GM19468 (cell line): ENCODE results near the gene VAMP4.
"Not testable (repeated sequence)": the region's sequence is repeated elsewhere in the genome, so short reads cannot be mapped to it uniquely, and the experiment has no call there.

Source experiments
- ATAC-seq: cut with Tn5 transposase; IDR thresholded peaks from one replicate; pipeline ENCODE4 v1.9.1; 2021; ENCODE audit warnings: mild to moderate bottlenecking, moderate library complexity, moderate number of reproducible peaks; ENCODE audit not compliant: unreplicated experiment; ENCODE audit errors: extremely low read depth

VAMP4 gene

GRCh38 chr1:171753685-171754352, 12.0 kb upstream of the VAMP4 start:
- no peak for ATAC-seq

- ATAC-seq: no peak
These were observed 11.3 kb upstream of the VAMP4 start for GRCh38 chr1:171753182-171753581.

DNA sequence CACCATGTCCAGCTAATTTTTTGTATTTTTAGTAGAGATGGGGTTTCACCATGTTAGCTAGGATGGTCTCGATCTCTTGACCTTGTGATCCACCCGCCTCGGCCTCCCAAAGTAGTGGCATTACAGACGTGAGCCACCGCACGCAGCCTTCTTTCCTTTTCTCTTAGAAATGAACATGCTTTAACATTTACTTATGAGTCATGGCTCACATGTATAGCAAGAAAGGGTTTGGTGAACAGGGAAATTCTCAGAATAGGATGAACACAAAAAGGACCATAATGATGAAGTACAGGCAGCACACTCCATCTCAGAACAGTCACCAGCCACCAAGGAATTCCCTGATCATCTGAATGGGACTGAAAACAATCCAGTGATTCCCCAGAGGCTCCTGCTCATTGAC, 9.4 kb upstream of the VAMP4 start:
- no peak for ATAC-seq

DNA sequence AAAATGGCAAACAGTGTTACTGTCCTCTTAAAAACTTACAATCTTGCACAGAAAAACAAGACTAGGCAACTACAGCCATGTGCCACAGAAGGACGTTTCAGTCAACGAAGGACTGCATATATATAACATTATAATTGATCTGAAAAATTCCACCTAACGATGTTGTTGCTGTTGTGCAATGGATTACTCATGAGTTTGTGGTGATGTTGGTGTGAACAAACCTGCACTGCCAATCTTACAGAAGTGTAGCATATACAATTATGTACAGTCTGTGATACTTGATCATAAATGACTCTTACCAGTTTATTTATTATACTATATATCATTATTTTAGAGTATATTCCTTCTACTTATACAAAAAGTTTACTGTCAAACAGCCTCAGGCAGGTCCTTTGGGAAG, 6.8 kb upstream of the VAMP4 start:
- ATAC-seq: no peak

GRCh38 chr1:171744986-171745385, 3.1 kb upstream of the VAMP4 start:
- no peak for ATAC-seq

DNA sequence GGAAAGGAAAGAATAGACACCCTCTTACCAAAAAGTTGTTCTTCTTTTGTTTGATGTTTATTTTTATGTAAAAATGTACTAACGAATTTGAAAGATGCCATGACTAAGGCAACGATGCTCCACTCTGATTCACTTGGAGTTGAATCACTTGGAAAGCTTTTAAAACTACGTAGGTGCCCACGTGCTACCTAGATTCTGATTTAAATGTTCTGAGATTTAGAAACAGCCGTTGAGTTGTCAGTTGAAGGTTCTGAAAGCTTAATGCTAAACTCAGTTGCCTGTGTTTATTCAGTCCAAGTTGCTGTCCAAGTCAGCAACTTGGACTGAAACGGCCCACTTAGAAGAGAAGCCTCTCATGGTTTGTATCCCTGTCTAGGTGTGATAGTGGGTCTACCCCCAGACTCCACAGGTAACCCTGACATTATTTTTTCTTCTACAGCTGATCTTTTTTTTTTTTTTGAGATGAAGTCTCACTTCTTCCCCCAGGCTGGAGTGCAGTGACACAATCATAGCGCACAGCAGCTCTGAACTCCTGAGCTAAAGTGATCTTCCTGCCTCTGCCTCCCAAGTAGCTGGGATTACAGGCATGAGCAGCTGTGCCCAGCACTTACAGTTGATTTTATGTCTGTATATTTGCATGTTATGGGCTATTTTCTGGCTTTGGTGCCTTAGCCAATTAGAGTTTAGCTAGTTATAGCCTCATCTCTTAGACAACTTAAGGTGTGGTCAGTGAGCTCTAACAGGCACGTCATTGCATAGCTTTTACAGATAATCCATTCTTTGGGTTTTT, 1.4 kb upstream of the VAMP4 start:
- no peak for ATAC-seq

DNA sequence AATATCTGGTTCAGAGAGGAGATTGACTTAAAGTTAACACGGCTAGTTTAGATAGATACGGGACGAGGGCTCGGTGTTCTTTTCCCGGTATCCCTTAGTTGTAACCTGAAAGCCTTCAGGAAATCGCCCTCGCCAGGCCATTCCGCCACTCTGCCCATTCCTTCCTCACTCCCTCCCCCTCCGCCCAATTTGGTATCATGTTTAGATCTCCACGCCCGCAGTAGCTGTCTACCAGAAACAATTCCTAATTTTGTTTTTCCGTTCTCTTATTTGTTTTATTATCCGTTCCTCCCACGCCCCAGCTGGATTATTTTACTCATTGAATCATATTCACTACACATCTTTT, 685 bp upstream of the VAMP4 start:
- ATAC-seq: no peak

GRCh38 chr1:171740987-171741871, 636 bp downstream of the VAMP4 start:
- ATAC-seq: no peak

- ATAC-seq: no peak
These were observed 1.5 kb downstream of the VAMP4 start for GRCh38 chr1:171740356-171740863.

DNA sequence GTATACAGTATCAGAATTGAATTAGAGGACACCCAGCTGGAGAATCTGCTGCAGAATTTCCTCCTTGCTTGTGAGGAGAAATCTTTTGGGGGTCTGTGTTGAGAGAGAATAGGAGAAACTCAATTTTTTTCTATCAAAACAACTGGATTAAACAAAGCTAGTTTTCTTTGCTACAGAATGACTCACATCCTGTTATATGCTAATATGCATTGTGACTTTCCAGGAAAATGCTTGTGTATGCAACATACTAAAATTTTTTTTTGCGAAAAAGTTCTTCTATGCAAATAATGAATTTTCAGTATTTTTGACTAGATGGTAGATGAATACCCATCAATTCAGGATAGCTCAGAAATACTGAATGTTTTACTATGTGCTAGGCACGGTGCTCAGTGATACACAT, 2.2 kb downstream of the VAMP4 start:
- ATAC-seq: no peak

DNA sequence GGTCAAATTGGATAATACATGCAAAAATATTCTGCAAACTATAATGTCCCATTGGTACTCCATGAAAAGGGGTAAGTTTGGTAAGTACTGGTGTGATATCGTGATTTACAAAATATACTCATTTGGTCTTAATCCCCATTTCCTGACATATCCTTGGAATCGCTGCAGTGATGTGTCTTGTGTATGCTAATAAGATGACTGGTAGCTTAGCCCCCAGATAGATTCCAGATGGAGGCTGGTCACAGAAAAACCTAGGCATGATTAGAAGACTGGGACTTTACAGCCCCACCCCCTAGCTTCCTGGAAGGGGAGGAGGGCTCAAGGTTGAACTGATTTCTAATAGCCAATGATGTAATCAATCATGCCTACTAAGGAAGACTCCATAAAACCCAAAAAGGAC, 3.0 kb downstream of the VAMP4 start:
- no peak for ATAC-seq

GRCh38 chr1:171736196-171736595, 5.7 kb downstream of the VAMP4 start:
- no peak for ATAC-seq

- no peak for ATAC-seq
These were observed 11.8 kb downstream of the VAMP4 start for GRCh38 chr1:171730052-171730451.

- ATAC-seq: no peak
These were observed 14.1 kb downstream of the VAMP4 start for GRCh38 chr1:171727778-171728177.

DNA sequence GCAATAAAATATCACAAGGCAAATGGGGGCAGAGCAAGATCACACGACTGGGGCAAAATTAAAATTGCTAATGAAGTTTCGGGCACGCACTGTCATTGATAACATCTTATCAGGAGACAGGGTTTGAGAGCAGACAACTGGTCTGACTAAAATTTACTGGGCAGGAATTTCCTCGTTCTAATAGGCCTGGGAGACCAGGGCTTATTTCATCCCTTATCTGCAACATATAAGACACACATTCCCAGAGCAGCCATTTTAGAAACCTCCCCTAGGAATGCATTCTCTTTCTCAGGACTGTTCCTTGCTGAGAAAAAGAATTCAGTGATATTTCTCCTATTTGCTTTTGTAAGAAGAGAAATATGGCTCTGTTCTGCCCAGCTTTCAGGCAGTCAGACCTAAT, 18.7 kb downstream of the VAMP4 start:
- ATAC-seq: not testable (repeated sequence)

DNA sequence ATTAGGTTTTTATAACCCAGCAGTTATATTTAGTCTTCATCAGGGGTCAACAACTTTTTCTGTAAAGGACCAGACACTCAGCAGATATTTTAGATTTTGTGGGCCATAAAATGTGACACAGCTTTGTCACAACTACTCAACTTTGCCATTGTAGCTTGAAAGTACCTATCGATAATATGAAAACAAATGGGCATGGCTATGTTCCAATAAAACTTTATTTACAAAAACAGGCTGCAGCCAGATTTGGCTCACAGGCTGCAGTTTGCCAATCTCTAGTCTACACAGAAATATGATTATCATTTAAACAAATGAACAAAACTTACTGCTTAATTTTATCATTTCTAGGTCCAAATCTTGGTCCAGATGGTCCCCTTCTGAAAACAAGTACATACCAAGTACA, 23.0 kb downstream of the VAMP4 start:
- ATAC-seq: no peak

DNA sequence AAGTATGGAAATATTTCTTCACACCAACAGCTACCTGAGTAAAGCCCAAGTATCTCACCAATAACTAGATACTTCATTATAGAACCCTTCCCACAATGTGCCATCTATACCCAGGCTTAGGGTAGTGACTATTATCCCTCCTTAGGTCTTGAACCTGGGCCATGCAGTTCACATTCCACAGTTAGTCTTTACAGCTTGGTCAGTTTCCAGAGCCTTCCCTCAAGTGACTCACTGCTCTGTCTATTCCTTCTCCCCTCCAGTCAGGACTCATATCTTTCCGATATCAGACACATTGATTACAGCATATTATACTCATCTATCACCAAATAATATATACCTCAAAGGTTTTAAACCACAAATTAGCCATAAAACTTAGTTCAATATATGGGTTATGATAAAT, 23.6 kb downstream of the VAMP4 start:
- ATAC-seq: no peak

- ATAC-seq: no peak
These were observed 24.7 kb downstream of the VAMP4 start for GRCh38 chr1:171717062-171717718.

GRCh38 chr1:171716616-171717015, 25.2 kb downstream of the VAMP4 start:
- no peak for ATAC-seq

DNA sequence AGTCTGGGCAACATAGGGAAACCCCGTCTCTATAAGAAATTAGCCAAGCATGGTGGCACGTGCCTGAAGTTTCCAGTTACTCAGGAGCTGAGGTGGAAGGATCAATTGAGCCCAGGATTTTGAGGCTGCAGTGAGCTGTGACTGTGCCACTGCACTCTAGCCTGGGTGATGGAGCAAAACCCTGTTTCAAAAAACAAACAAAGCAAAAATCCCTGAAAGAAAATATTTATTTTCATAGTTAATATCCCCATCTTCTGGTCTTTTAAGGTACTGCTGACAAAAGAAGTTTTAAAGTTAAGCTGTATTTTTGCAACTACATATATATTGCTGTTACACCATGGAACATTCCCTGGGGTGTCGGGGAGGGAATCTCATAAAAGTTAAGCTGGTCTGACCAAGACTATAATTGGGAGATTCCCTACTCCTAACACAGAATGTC, 26.0 kb downstream of the VAMP4 start:
- ATAC-seq: no peak
